ENCODE measurements around the gene ASTL. TPM values are rescaled to one million over a fixed set of nuclear protein-coding genes. Genes with fewer than 3 reads are reported as not detected.

ASTL gene
- total RNA-seq, 1 donor from 2014 or later: not detected

- peaks cover 15% of the 10 kb centered on the region for H3K27me3 ChIP-seq (ENCODE audit: control insufficient read depth, insufficient read depth, low read length)
- no peak for DNase-seq (ENCODE audit: low read depth)
- no peak overlapping the region for H3K4me3 ChIP-seq (ENCODE audit: low read depth, low read length)
- no peaks in the 10 kb centered on the region for H3K36me3 ChIP-seq (ENCODE audit: control insufficient read depth, insufficient read depth, low read length)
- TF ChIP-seq CTCF (IDR thresholded peaks at IDR 0.05; ENCODE audit: insufficient read depth, low read length, poor library complexity, severe bottlenecking): no peak
Observed at GRCh38 chr2:96073170-96073775, 65.0 kb downstream of the ASTL start.

Other genes starting within 250 kb of the ASTL start
- gene ANKRD36C, start 146.7 kb downstream of the ASTL start, total RNA-seq: 14.0 and 19.0 TPM in 2 replicates
- gene GPAT2, start 103.6 kb downstream of the ASTL start, total RNA-seq: 1.3 and 1.6 TPM in 2 replicates
- gene ADRA2B, start 21.9 kb downstream of the ASTL start, total RNA-seq: 0.07 and 0.13 TPM in 2 replicates
- gene DUSP2, start 6.9 kb upstream of the ASTL start, total RNA-seq: 1.6 and 1.7 TPM in 2 replicates
- gene STARD7, start 70.3 kb upstream of the ASTL start, total RNA-seq: 96.1 and 104 TPM in 2 replicates
- gene TMEM127, start 127.5 kb upstream of the ASTL start, total RNA-seq: 54.9 and 63.5 TPM in 2 replicates
- 73.7 and 114 TPM in 2 replicates for gene CIAO1, start 127.7 kb upstream of the ASTL start, total RNA-seq
- 104 and 124 TPM in 2 replicates for gene SNRNP200, start 167.0 kb upstream of the ASTL start, total RNA-seq
- 5.1 and 5.5 TPM in 2 replicates for gene ITPRIPL1, start 186.8 kb upstream of the ASTL start, total RNA-seq
- 3.1 and 4.1 TPM in 2 replicates for gene NCAPH, start 197.3 kb upstream of the ASTL start, total RNA-seq

Data from kidney epithelial cell (primary cell).